ENCODE measurements around the gene DDX23.

Gene DDX23

GRCh38 chr12:48823281-48823680 lies 28.7 kb downstream of the DDX23 start:
- DNase-seq (ENCODE audit: low spot score): no peak

DNA sequence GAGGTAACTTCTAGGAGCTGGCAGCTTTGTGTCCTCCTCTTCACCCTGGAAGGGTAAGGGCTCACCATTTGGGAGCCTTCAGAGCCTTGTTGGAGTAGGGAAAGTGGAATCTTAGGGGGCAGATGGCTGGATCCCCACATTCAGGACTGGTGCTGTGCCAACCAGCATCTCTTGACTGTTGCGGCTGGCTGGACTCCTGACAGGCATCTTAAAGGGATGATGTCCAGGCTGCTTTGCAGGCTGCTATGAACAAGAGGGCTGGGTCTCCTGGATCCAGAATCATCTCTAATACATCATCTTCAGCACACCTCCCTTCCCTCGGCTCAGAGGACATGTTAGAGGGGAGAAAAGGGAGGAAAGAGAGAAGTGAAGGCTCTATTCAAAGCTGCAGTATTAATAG lies 29.3 kb downstream of the DDX23 start:
- DNase-seq (ENCODE audit: low spot score): no peak

DNA sequence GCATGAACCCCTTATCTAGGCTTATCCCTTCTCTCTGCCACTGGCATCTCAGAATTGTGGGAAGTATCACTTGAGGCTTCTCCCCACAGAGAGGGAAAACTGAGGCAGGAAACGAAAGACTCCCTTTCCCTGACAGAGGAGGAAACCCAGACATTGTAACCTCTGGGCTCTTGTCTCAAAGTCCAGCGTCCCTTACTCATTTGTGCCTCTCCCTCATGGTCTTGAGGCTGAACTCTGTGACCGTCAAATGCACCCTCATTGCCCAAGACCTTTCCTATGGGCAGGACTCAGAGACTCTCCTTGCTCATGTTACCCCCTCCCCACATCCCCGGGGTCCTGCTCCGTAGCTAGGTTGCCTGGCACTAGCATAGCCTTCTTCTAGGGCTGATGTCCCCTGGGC lies 29.8 kb downstream of the DDX23 start:
- DNase-seq (ENCODE audit: low spot score): no peak

DNA sequence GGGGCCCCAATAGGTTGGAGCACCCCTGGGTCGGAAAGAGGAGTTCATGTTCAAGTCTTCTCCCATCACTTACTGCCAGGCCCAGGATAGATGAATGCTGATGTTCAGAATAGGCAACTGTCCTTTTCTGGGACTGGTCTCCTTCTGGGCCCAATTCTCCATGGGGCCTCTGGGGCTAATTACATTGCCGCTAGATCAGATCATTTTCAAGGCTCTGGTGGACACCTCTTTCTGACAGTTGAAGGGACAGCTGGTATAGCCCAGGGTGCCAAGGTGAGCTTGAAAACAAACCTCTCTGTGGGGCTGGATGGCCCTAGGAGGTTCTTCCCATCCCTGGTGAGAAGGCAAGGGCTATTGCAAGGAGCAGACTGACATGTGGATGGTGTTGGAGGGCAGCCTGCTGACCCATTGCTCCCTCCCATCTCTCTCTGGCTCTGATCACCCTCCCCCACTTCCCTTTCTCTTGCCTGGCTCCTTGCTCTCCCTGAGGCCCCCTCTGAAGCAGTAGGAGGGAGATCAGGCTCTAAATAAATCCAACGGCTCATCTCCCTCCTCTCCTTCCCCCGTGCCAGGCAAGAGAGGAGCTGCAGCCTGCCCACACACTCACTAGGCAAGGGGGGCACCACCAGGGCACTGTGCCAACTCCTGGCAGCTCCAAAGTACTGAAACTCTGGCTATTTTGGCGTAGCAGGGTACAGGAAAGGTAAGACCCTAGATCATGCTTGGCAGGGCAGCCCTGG lies 31.8 kb downstream of the DDX23 start:
- DNase-seq (ENCODE audit: low spot score): no peak

GRCh38 chr12:48818831-48819590 lies 33.0 kb downstream of the DDX23 start:
- DNase-seq (ENCODE audit: low spot score): peak; percentile 69

GRCh38 chr12:48817873-48818830 lies 33.8 kb downstream of the DDX23 start, which contains the start of gene CACNB3:
Gene CACNB3 (plus strand): TSS chr12:48818496. CDS start chr12:48818930, 434 bp downstream.
- peak; percentile 85 for DNase-seq (ENCODE audit: low spot score)

- no peak for DNase-seq (ENCODE audit: low spot score)
Measured at GRCh38 chr12:48816143-48816854, 35.7 kb downstream of the DDX23 start.

GRCh38 chr12:48815126-48816110 lies 36.5 kb downstream of the DDX23 start:
- DNase-seq (ENCODE audit: low spot score): peak; percentile 78

GRCh38 chr12:48814262-48815125 lies 37.5 kb downstream of the DDX23 start:
- DNase-seq (ENCODE audit: low spot score): peak; percentile 88

DNA sequence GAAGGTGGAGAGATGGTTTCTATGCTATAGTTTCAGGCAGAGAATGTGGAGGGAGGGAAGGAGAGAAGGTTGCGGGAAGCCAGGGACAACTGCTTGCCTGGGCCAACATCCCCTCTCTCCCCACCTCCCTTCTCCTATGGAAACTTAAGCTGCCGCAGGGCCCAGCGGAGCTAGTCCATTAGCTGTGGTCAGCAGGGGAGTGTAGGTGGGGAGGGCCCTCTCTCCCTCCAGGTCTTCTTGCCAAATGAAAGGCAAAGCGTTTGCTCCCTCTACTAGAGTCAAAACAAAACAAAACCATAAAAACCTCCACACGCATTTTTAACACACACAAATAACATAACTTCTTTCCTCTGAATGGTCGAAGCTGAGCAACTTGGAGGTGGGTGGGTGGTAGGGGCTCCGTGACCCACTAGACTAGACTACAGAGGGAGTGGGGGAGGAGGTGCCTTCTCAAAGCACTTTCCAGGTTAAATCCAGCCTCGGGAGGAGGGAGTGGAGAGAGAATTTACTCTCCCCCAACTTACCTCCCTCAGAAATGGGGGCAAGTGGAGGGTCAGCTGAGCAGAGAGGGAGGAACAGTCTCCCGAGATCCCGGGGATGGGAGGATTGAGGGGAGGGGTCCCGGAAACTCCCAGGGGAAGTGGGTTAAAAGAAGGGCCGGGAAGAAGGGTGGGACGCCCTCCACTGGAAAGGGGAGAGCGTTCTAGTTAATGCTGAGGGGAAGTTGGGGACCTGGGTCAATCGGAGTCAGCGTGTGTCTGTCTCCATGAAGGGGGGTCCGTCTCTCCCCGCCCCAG lies 38.3 kb downstream of the DDX23 start:
- DNase-seq (ENCODE audit: low spot score): peak; percentile 72

DNA sequence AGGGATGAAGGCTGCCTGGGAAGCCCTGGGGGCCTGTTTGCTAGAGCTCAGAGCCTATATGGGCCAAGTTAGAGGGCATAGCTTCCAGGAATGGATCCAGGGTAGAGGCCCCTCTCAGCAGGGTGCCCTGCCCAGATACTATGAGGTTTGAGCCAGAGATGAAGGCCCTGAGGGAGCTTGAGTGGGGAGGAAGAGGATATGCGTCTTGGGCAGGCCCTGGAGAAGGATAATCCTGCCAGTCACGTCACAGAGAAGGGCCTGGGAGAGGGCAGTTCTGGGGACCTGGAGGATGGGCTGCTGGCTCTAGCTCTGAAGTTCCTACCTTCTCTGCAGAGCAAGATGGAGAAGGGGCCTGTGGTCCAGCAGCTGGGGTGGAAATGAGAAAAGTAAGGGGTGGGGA lies 39.6 kb downstream of the DDX23 start:
- DNase-seq (ENCODE audit: low spot score): no peak

DNA sequence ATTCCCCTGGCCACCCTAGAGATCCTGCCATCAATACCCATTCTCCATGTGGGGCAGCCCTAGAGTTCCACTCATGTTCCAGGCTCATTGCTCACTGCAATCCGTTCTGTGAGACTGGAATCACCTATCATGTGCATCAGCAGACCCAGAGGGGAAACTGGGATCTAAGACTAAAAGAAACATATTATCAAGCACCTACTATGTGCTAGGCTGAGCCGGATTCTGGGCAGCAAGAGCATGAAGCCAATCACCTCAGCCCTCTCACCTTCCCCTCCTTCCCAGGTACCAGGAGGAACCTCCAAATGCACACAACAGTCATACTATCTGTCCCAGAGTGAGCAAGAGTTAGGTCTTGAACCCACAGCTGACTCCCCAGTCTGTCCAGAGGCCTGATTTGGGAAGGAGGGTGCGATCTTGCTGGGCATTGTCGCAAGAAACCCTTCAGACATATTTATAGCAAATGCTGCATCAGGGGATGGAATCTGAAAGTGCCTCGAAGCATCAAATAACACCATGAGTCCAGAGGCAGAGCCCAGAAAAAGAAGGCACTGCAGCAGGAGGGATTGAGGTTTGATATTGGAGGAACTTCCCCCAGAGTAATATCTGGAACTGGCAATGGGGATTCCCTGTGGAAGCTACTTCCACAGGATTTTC lies 40.4 kb downstream of the DDX23 start:
- DNase-seq (ENCODE audit: low spot score): no peak

DNA sequence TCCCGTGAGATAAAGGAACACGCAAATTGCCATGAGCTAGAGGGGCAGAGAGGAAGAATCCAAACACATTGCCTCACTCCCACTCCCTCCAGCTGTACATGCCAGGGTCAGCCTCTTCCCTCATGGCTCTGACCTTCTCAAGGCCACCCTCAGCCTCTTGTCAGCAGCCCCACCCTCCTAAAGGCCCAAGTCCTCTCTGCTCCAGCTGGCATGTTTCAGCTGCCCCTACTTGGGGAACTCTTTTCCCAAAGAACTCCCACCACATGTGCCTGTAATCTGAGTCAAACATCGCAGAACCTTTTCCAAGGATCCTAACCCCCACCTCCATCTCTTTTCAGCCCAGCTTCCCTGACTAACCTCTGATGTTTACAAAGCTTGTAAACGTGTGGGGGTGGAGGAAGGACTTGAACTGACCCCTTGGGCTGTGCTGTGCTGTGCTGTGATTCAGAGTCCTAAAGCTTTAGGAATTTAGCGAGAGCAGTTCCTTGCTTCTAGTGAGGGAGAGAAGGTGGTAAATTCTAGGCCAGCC lies 41.0 kb downstream of the DDX23 start:
- no peak for DNase-seq (ENCODE audit: low spot score)

GRCh38 chr12:48807981-48808380 lies 44.0 kb downstream of the DDX23 start:
- DNase-seq (ENCODE audit: low spot score): no peak

- no peak for DNase-seq (ENCODE audit: low spot score)
Measured at GRCh38 chr12:48803675-48804074, 48.3 kb downstream of the DDX23 start.

- DNase-seq (ENCODE audit: low spot score): no peak
Measured at GRCh38 chr12:48800971-48801370, 51.0 kb downstream of the DDX23 start.

GRCh38 chr12:48800457-48800856 lies 51.5 kb downstream of the DDX23 start:
- no peak for DNase-seq (ENCODE audit: low spot score)

- no peak for DNase-seq (ENCODE audit: low spot score)
Measured at GRCh38 chr12:48796976-48797375, 55.0 kb downstream of the DDX23 start.
